GM21576 (cell line): ENCODE data around the gene PTPRN.

ENCODE experiments used
- ATAC-seq: cut with Tn5 transposase; IDR thresholded peaks from one replicate; pipeline ENCODE4 v1.9.1; 2021; ENCODE audit warnings: mild to moderate bottlenecking, moderate library complexity; ENCODE audit not compliant: unreplicated experiment

The PTPRN gene

DNA sequence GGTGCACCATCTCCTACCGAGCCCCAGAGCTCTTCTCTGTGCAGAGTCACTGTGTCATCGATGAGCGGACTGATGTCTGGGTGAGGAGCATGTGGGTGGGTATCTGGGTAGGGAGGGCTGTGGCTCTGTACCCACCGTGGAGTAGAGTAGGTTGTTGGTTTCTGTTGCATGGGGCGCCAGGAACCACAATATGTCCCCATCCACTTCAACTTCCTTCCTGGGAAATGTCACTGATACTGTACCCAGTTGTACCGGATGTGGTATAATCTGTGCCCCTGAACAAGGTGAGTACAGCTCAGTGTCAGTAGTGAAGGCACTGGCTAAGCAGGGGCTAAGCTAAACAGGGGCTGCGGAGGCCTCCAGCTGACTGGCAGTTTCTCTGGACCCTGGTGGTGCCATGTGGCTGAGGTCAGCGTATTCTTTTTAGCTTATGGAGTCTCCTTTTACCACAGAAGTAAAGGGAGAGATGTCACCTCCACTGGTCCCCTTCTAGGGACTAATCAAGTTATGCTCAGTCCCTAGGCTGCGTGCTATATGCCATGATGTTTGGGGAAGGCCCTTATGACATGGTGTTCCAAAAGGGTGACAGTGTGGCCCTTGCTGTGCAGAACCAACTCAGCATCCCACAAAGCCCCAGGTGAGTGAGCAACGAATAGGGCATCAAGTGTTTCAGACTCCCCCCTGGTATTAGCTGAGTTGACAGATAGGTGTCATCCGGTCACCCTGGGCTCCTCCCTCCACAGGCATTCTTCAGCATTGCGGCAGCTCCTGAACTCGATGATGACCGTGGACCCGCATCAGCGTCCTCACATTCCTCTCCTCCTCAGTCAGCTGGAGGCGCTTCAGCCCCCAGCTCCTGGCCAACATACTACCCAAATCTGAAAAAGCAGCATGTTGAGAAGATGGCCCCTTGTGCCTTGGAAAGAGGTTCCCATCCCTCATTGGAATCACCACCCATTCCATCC is 61.2 kb downstream of the PTPRN start:
- no peak for ATAC-seq

DNA sequence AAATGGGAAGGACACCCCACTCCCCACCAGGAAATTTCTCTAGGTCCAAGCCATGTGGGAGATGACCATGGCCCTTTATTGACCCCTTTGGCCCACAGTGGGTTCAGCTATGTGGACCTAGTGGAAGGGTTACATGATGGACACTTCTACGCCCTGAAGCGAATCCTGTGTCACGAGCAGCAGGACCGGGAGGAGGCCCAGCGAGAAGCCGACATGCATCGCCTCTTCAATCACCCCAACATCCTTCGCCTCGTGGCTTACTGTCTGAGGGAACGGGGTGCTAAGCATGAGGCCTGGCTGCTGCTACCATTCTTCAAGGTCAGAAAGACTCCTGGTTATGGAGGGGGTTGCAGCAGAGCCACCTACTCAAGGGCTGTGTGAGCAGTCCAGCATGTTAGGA is 62.6 kb downstream of the PTPRN start:
- no peak for ATAC-seq

DNA sequence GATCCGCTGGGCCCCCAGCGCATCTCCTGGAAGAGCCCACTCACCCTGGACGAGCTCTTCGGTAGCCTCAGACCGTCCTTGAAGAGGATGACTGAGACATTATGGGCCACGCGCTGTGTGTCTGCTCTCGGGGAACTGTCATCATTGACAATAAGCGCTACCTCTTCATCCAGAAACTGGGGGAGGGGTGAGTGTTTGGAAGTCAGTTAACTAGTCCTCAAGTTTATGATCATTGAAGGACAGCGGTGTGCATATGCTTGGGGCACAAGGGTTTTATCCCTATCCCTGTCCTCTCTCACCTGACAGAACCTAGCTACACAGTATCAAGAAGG is 63.3 kb downstream of the PTPRN start:
- no peak for ATAC-seq

DNA sequence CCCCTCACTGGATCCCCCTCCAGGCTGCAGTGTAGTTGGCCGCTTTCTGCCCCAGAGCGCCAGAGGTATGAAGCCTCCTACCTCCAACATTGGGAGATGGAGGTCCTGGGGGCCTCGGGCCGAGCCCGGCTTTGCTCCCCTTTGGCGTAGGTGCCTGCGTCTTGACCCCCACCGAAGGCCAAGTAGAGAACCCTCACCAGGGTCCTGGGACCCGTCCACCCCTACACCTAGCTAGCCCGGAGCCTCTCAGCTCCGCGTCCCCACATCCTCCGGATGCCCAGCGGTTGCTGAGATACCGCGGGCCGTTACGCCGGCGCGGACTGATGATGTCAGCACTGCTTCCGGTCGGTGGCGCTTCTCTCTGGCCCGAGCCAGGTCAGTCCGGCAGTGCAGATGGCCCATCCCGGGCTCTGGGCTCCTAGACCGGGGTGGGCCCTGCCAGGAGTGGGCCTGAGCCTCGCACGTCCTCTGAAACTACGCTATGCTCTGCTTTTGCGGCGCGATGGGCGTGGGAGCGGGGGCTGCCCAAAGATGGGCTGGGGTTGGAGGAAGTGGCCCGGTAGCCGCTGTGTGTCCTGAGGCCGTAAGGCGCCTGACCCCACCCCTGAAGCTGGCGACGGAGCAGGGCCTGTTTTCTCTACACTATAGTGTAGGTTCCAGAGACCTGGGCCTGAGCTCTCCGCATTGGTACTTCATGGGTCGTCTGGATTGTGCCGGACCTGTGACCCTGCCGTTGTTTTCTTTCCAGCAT is 63.9 kb downstream of the PTPRN start, which contains the start of the genes GLB1L and STK16:
Gene GLB1L, minus strand, starts transcription at position 297 of the 751 bp plus-strand sequence. CDS start 1,871 bp downstream, outside the sequence.
Gene STK16, plus strand, starts transcription at position 332 of the 751 bp plus-strand sequence. CDS start 521 bp downstream, outside the sequence.
- ATAC-seq, result peak; percentile 63

DNA sequence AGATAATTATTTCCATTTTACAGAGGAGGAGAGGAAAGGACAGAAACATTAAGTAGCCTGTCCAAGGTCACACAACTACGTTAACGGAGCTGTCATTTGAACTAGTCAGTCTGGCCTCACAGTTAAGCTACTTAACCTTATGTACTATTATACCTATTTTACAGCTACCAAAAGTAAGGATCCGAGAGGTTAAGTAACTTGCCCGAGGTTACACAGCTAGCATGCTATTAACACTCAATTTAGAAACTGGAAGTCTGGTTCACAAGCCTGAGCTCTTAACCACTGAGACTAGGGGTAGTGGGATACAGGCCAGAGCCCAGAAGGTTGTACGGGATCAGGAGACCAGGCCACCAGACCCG is 64.4 kb downstream of the PTPRN start:
- ATAC-seq, result no peak

DNA sequence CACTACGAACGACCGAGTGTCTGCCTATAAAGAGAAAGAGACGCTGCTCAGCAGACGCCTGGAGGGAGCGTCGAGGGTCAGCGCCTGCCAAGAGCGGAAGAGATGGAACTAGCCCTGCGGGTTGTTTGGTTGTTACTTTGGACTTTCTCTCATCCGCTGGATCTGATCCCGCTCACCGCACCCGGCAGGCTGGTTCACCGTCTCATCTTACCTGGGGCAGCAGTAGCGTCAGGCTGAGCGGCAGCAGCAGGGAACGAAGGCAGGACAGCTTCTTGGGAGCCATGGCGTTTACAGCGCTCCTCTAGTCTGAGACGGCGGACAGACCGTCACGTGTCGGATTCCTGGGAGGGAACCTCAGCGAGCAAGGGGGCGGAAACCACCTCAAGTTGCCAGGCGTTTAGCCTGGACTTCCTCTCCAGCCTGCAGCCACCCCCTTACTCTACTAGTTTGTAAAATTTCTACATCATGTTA is 65.9 kb downstream of the PTPRN start:
- no peak for ATAC-seq
